ENCODE measurements around the gene KIF22. TPM values are rescaled to one million over a fixed set of nuclear protein-coding genes. Genes with fewer than 3 reads are reported as not detected.

The KIF22 gene
- total RNA-seq, 1 donor from 2014 or later: 40.7 TPM

GRCh38 chr16:29806099-29806579, 15.6 kb downstream of the KIF22 start, which contains the start of gene MAZ:
MAZ (plus strand) TSS chr16:29806529; CDS start chr16:29806702, 173 bp downstream.
- Mint-ChIP-seq H3K4me1 (ENCODE audit: unreplicated experiment) (peaks cover 35% of the 10 kb centered on the region), H3K27ac (ENCODE audit: unreplicated experiment) (no peak within 1 kb of the TSS), H3K36me3 (ENCODE audit: low read depth, unreplicated experiment) (peaks cover 14% of the 10 kb centered on the region), H3K9me3 (ENCODE audit: unreplicated experiment) (no peaks in the 10 kb centered on the region), H3K27me3 (ENCODE audit: unreplicated experiment) (peaks cover 25% of the 10 kb centered on the region), H3K4me3 (ENCODE audit: unreplicated experiment) (peak within 1 kb of the TSS; percentile 99)
- no peak for DNase-seq (ENCODE audit: low spot score)
- no peak for TF ChIP-seq CTCF (IDR thresholded peaks at IDR 0.05; ENCODE audit: unreplicated experiment)

GRCh38 chr16:29806641-29807425, 16.3 kb downstream of the KIF22 start:
- Mint-ChIP-seq H3K36me3 (ENCODE audit: low read depth, unreplicated experiment) (peaks cover 14% of the 10 kb centered on the region), H3K9me3 (ENCODE audit: unreplicated experiment) (no peaks in the 10 kb centered on the region), H3K4me1 (ENCODE audit: unreplicated experiment) (peaks cover 33% of the 10 kb centered on the region), H3K4me3 (ENCODE audit: unreplicated experiment) (peak overlapping the region; percentile 97), H3K27me3 (ENCODE audit: unreplicated experiment) (peaks cover 25% of the 10 kb centered on the region), H3K27ac (ENCODE audit: unreplicated experiment) (no peak overlapping the region)
- TF ChIP-seq CTCF (IDR thresholded peaks at IDR 0.05; ENCODE audit: unreplicated experiment): no peak
- DNase-seq (ENCODE audit: low spot score): peak; percentile 52

- H3K4me3 Mint-ChIP-seq (ENCODE audit: unreplicated experiment): peak overlapping the region; percentile 97
- peaks cover 34% of the 10 kb centered on the region for H3K4me1 Mint-ChIP-seq (ENCODE audit: unreplicated experiment)
- H3K36me3 Mint-ChIP-seq (ENCODE audit: low read depth, unreplicated experiment): peaks cover 14% of the 10 kb centered on the region
- DNase-seq (ENCODE audit: low spot score): peak; percentile 79
- H3K9me3 Mint-ChIP-seq (ENCODE audit: unreplicated experiment): no peaks in the 10 kb centered on the region
- peaks cover 29% of the 10 kb centered on the region for H3K27me3 Mint-ChIP-seq (ENCODE audit: unreplicated experiment)
- H3K27ac Mint-ChIP-seq (ENCODE audit: unreplicated experiment): peak overlapping the region; percentile 86
- peak; percentile 30 for TF ChIP-seq CTCF (IDR thresholded peaks at IDR 0.05; ENCODE audit: unreplicated experiment)
Measured at GRCh38 chr16:29807426-29808218, 17.1 kb downstream of the KIF22 start.

- H3K9me3 Mint-ChIP-seq (ENCODE audit: unreplicated experiment): no peaks in the 10 kb centered on the region
- no peak for DNase-seq (ENCODE audit: low spot score)
- TF ChIP-seq CTCF (IDR thresholded peaks at IDR 0.05; ENCODE audit: unreplicated experiment): no peak
- peak overlapping the region; percentile 86 for H3K27ac Mint-ChIP-seq (ENCODE audit: unreplicated experiment)
- peaks cover 36% of the 10 kb centered on the region for H3K27me3 Mint-ChIP-seq (ENCODE audit: unreplicated experiment)
- H3K36me3 Mint-ChIP-seq (ENCODE audit: low read depth, unreplicated experiment): peaks cover 14% of the 10 kb centered on the region
- peak overlapping the region; percentile 97 for H3K4me3 Mint-ChIP-seq (ENCODE audit: unreplicated experiment)
- H3K4me1 Mint-ChIP-seq (ENCODE audit: unreplicated experiment): peaks cover 41% of the 10 kb centered on the region
Measured at GRCh38 chr16:29808219-29808900, 17.8 kb downstream of the KIF22 start.
